Renal cortex interstitium (tissue), 15 donors: Measurements from ENCODE around the gene ARF3. TPM values are rescaled to one million over a fixed set of nuclear protein-coding genes. Genes with fewer than 3 reads are reported as not detected.
A peak's percentile ranks its signal among the peaks of the same experiment; 100 is the strongest.

ENCODE experiments used
- DNase-seq, 11 donors: peaks; one replicate each; pipeline ENCODE4 v3.0.0-alpha.2; 2013; ENCODE audit warnings: low read depth in 9 of 11, low spot score in 4 of 11; ENCODE audit errors: extremely low read depth in 1 of 11
- long read RNA-seq, 16 experiments: transcript quantifications; one replicate each; lab custom pipeline, GENCODE V29; 2026
- polyA plus RNA-seq, 3 donors: library from polyadenylated mRNA; unstranded; fragments of 120-200 nt; gene quantifications; one replicate each; pipeline ENCODE4 v1.2.1, GENCODE V29; 2013; ENCODE audit not compliant: insufficient read length in 3 of 3

ARF3 gene
- 100 to 1,000 TPM; 124 to 132 (median 130) TPM for polyA plus RNA-seq
- long read RNA-seq, donor 1, full-length matches to known transcripts: 24 of 24 reads
- long read RNA-seq, donor 1, partial matches to known transcripts: 0 of 24 reads
- long read RNA-seq, donor 1, other reads (novel, unspliced or antisense): 0 of 24 reads
- long read RNA-seq, donor 2, full-length matches to known transcripts: 20 of 20 reads
- long read RNA-seq, donor 2, partial matches to known transcripts: 0 of 20 reads
- long read RNA-seq, donor 2, other reads (novel, unspliced or antisense): 0 of 20 reads
- long read RNA-seq, donor 3, full-length matches to known transcripts: 45 of 50 reads
- long read RNA-seq, donor 3, partial matches to known transcripts: 5 of 50 reads
- long read RNA-seq, donor 3, other reads (novel, unspliced or antisense): 0 of 50 reads
- long read RNA-seq, donor 4, full-length matches to known transcripts: 23 of 28 reads
- long read RNA-seq, donor 4, partial matches to known transcripts: 5 of 28 reads
- long read RNA-seq, donor 4, other reads (novel, unspliced or antisense): 0 of 28 reads
- long read RNA-seq, donor 5: 0 reads
- long read RNA-seq, donor 6, full-length matches to known transcripts: 29 of 35 reads
- long read RNA-seq, donor 6, partial matches to known transcripts: 6 of 35 reads
- long read RNA-seq, donor 6, other reads (novel, unspliced or antisense): 0 of 35 reads
- long read RNA-seq, donor 7, full-length matches to known transcripts: 21 of 26 reads
- long read RNA-seq, donor 7, partial matches to known transcripts: 5 of 26 reads
- long read RNA-seq, donor 7, other reads (novel, unspliced or antisense): 0 of 26 reads
- long read RNA-seq, donor 8, full-length matches to known transcripts: 50 of 56 reads
- long read RNA-seq, donor 8, partial matches to known transcripts: 6 of 56 reads
- long read RNA-seq, donor 8, other reads (novel, unspliced or antisense): 0 of 56 reads
- long read RNA-seq, donor 9, full-length matches to known transcripts: 32 of 37 reads
- long read RNA-seq, donor 9, partial matches to known transcripts: 5 of 37 reads
- long read RNA-seq, donor 9, other reads (novel, unspliced or antisense): 0 of 37 reads
- long read RNA-seq, donor 10, full-length matches to known transcripts: 34 of 41 reads
- long read RNA-seq, donor 10, partial matches to known transcripts: 7 of 41 reads
- long read RNA-seq, donor 10, other reads (novel, unspliced or antisense): 0 of 41 reads
- long read RNA-seq, donor 11, full-length matches to known transcripts: 41 of 49 reads
- long read RNA-seq, donor 11, partial matches to known transcripts: 8 of 49 reads
- long read RNA-seq, donor 11, other reads (novel, unspliced or antisense): 0 of 49 reads
- long read RNA-seq, donor 12, full-length matches to known transcripts: 14 of 14 reads
- long read RNA-seq, donor 12, partial matches to known transcripts: 0 of 14 reads
- long read RNA-seq, donor 12, other reads (novel, unspliced or antisense): 0 of 14 reads
- long read RNA-seq, donor 13: 0 reads
- long read RNA-seq, donor 14, full-length matches to known transcripts: 24 of 30 reads
- long read RNA-seq, donor 14, partial matches to known transcripts: 6 of 30 reads
- long read RNA-seq, donor 14, other reads (novel, unspliced or antisense): 0 of 30 reads
- long read RNA-seq, donor 15, full-length matches to known transcripts: 11 of 11 reads
- long read RNA-seq, donor 15, partial matches to known transcripts: 0 of 11 reads
- long read RNA-seq, donor 15, other reads (novel, unspliced or antisense): 0 of 11 reads
- long read RNA-seq, donor 16, full-length matches to known transcripts: 81 of 90 reads
- long read RNA-seq, donor 16, partial matches to known transcripts: 9 of 90 reads
- long read RNA-seq, donor 16, other reads (novel, unspliced or antisense): 0 of 90 reads

DNA sequence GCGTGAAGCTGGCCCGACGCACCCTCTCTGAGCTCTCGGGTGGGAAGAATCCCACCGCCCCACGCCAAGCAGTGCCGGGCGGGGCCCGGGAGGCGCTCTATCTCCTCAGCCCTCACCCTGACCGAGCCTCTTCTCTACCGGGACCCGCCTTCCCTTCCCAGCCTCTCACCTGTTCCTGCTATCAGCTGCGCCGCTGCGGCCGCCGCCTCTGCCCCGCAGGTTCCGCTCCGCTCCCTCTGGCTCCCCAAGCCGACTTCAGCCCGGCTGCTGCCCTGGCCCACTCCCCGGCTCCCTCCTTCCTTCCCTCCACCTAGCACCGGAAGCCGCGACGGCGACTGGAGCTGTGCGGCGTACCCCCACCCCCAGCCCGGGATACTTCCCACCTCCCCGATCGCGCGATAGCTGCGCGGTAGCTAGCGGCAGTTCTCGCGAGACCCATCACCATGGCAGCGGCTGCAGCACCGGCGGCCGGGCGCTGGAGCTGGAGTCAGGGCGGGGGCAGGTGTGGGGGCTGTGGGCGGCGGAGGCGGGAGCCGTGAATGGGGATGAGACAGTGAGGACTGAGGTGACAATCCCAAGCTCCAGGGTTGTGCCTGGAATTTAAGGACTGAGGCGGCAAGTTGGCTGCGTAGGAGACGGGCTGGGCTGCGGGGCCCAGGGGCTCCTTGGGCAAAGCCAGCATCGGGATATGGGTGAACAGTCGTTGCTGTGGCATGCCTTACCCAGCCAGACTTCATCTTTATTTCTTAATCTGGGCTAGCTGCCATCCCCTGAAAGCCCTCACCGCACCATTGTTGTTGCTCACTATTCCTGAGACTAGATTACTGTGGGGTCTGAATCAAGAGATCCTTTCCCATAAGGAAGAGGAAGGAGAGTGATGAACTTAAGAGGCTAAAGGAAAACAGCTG is at the start of gene ARF3:
TSS of gene ARF3 (minus strand) at position 347 of the 908 bp plus-strand sequence. CDS start 16,392 bp downstream, outside the sequence.
- peak; percentile 81 to 95 (median 93) for DNase-seq

DNA sequence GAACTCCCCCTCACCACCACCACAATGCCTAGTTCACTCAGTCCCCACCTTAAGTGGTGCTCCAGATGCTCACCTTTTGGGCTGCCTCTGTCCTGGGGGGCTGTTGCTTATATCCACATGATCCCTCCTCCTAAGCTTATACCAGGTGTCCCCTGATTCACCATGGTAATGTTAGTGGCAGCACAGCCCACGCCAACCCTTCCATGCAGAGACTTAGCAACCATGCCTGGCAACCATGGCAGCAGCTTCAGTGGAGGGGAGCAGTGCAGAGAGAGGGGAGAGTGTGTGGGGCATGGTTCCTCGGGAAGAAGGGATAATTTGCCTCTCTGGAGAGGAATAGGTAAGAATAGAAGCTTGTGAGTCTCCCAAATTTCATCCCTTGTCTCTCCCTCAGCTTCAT is 43.1 kb upstream of the ARF3 start:
- DNase-seq: no peak

- DNase-seq: no peak
These were observed 42.3 kb upstream of the ARF3 start, which contains the start of gene DDN for GRCh38 chr12:48999371-49000131. DDN (minus strand) TSS chr12:48999375; CDS start chr12:48999287, 88 bp downstream.

DNA sequence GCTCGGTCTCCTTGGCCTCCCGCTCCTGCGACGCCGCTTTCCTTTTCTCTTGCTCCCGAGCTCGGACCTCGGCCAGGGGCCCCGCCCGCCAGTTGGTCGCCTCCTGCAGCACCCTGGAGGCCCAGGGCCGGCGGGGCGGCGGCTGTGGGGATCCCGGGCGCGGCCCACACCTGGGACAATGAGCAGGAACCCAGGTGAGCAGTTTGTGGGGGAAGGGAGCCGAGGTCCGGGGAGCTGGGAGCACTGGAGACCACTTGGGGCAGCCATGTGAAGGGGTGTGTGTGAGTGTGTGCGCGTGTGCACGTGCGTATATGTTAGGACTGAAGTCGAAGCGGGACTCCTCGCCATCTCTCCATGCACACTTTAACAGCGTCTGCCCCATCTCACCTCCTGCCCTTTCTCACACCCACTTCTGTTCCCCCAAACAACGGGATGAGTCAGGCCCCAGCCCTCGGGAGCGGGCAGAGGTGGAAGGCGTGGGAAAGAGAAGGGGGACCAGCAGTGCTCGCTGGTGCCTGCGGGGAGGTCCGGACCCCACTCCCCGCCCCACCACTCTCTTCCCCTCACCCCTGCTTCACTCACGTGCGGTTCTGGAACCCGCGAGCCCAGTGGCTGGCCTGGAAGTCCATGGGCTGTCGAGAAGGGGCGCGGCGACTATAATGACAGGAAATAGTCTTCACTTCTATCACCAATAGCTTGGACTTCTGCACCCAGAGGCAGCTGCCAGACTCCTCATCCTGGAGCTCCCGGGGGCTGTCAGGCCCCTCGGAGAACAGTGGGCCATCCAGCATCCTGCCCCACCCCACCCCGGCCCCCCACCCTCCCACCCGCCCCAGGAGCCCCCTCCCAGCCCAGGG is 41.4 kb upstream of the ARF3 start:
- DNase-seq: no peak

DNA sequence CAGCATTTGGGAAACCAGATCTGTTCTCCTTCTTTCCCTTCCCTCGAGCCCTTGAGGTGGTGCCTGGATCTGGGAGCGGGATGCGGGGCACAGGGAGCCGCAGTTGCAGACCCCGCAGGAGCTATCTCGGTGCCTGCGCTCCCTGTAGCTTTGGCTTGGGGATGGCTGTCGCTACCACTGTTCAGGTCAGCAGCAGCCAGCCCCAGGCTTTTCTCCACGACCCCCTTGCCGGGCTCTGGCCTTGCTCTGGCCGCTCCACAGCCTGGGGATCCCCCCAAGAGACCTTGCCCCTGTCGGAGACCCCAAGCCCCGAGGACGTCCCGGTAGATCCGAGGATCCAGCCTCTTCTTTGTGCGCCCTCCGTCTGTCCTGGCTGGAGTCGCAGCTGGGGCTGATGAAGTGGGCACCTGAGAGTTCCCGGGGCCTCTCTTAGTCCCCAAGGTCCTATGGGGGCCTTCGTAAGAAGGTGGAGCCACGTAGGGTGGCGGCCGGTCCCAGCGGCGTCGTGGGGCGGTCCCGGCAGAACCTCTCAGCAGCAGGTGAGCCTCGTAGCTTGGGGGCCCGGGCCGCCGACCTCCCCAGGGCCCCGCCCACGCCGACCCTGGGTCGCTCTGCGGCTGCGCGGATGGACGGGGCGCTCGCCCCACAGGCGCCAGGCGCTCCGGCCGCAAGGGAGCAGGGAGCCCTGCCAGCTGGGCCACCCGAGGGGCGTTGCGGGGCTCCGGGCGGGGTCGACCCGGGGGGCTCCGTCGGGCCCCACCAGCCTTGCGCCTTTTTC is 40.6 kb upstream of the ARF3 start:
- DNase-seq: no peak

DNA sequence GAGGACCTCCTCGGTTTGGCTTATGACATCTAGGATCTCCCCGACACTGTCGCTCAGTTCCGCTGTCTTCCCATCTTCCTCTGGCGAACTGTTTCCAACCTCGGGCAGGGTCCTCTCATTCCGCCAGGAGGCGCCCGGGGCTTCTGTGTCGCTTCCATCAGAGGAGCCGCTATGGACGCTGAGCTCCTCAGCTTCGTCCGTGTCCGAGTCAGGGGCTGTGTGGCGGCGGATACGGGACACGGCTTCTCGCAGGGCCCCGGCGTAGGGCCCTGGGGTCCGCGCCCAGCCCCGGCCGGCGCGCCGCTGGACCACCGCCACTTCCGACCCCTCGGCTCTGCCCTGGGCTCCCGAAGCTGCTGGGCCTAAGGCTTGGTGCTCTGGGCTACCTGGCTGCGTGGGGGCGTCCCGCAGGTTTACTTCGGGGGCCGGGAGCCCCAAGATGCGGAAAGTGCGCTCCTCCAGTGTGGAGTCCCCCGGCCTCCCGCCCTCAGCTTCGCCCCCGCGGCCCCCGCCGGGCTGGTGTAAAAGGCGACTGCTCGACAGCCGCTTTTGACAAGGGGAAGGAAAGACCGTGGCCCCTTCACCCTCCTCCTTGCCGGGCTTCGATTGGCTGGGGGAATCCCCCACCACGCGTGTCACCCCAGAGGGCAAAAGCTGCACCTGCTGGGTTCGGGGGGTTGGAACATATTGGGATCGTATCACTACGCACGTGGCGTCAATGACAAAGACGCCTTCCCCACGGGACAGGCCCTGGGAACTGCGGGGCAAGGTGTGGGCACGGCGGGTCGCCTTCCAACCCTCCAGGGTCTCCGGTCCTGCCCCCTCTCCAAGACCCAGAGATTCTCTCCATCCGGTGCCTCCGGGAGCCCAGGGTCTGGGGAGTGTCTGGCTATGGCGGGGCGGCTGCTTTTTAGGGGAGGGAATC is 39.8 kb upstream of the ARF3 start:
- peak in 3 of 11 donors; percentile 67 to 77 (median 70) for DNase-seq

GRCh38 chr12:48995086-48995879 is 38.0 kb upstream of the ARF3 start:
- DNase-seq: peak in 9 of 11 donors; percentile 66 to 88 (median 77)

DNA sequence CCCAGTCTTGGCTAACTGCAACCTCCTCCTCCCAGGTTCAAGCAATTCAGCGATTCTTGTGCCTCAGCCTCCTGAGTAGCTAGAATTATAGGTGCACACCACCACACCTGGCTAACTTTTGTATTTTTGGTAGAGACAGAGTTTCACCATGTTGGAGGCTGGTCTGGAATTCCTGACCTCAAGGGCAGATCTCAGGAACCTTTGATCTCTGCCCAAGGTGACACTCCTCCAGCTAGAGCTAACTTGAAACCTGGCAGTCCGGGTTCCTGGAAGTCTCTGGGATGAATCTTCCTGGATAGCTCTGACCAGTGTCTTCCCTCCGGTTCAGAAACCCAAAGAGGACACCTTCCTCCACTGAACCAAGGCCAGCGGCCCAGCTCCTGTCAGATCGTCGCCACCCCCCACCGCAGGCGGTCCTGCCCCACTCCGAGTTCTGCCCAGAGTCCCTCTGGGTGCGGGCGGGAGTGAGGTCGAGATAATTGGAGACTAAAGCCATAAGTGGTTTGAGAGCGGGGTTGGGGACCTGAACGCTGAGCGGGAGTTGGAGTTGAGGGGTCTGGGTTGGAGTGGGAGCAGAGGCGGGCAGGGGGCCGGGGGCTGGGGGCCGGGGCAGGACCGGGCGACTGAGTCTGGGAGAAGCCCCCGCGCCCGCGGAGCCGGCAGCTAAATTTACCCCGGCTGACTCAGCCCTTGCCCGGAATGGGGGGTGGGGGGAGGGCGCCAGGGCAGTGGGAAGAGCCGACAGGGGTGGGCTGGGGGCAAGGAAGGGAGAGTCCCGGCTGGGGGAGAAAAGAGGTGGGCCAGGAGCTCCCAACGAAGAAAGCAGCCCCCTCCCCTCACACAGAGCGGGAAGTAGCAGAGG is 37.2 kb upstream of the ARF3 start:
- no peak for DNase-seq

GRCh38 chr12:48993787-48994186 is 36.5 kb upstream of the ARF3 start:
- DNase-seq: no peak

DNA sequence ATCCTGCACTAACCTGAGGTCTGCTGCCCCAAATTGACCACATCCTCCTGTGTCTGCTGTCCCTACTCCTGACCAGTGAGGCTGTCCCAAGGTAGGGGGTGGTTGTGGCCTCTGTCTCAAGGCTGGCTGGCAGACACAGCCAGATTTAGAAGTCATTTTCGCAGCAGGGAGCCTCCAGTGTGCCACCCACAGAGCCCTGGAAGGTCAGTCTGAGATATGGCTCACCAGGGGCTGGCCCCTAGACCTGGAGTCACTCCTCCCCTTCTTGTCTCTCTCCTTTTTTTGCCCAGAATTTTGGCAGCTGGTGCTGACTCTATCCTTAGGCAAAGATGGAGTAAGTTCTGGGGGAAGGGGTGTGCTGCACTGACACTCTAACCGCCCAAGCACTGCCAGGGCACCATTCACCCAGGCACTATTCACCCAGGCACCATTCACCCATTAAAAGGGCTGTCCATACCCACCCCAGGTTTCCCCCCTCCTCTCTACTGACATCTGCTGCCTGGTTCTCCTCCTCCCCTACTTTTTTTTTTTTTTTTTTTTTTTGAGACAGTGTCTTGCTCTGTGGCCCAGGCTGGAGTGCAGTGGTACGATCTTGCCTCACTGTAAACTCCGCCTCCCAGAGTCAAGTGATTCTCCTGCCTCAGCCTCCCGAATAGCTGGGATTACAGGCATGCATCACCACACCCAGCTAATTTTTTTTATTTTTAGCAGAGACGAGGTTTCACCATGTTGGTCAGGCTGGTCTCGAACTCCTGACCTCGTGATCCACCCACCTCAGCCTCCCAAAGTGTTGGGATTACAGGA is 34.2 kb upstream of the ARF3 start:
- DNase-seq: no peak

GRCh38 chr12:48990552-48990951 is 33.3 kb upstream of the ARF3 start:
- DNase-seq: no peak
